HL-60/S4 (cell line): ENCODE measurements around the gene CCR9.

Experiments used
- in situ Hi-C: fragments of 300-500 bp; cut with MboI; formaldehyde crosslinking; loops from 2 replicates; pipeline ENCODE4 v1.14.3; 2022; ENCODE audit warnings: low sequenced_read_pairs

Gene CCR9

GRCh38 chr3:45931496-45931895 lies 45.2 kb downstream of the CCR9 start:
- in situ Hi-C loops, result loop anchor here (25.0 kb wide), 1 partner anchor 281 kb away; the partner anchor contains the start of gene CCR1

- in situ Hi-C loops, result loop anchor here (25.0 kb wide), 1 partner anchor 280 kb away; the partner anchor contains the start of gene CCR1
Measured at GRCh38 chr3:45932112-45932511, 45.8 kb downstream of the CCR9 start.

GRCh38 chr3:45933591-45933990 lies 47.2 kb downstream of the CCR9 start:
- in situ Hi-C loops, result loop anchor here (25.0 kb wide), 1 partner anchor 279 kb away; the partner anchor contains the start of gene CCR1

GRCh38 chr3:45936261-45936660 lies 49.9 kb downstream of the CCR9 start:
- in situ Hi-C loops, result loop anchor here (25.0 kb wide), 1 partner anchor 276 kb away; the partner anchor contains the start of gene CCR1

GRCh38 chr3:45937206-45938042 lies 51.1 kb downstream of the CCR9 start:
- in situ Hi-C loops, result loop anchor here (25.0 kb wide), 1 partner anchor 275 kb away; the partner anchor contains the start of gene CCR1

GRCh38 chr3:45938043-45938435 lies 51.7 kb downstream of the CCR9 start:
- in situ Hi-C loops, result loop anchor here (25.0 kb wide), 1 partner anchor 274 kb away; the partner anchor contains the start of gene CCR1

- in situ Hi-C loops, result loop anchor here (25.0 kb wide), 1 partner anchor 273 kb away; the partner anchor contains the start of gene CCR1
Measured at GRCh38 chr3:45938864-45939263, 52.5 kb downstream of the CCR9 start.

- in situ Hi-C loops, result loop anchor here (25.0 kb wide), 1 partner anchor 273 kb away; the partner anchor contains the start of gene CCR1
Measured at GRCh38 chr3:45939341-45939771, 53.0 kb downstream of the CCR9 start.

GRCh38 chr3:45940004-45940780 lies 53.8 kb downstream of the CCR9 start:
- in situ Hi-C loops, result loop anchor here (10.0 to 25.0 kb wide), 2 partner anchors 135 to 272 kb away; partner anchors contain the start of gene CCR1

- in situ Hi-C loops, result loop anchor here (10.0 to 25.0 kb wide), 2 partner anchors 134 to 271 kb away; partner anchors contain the start of gene CCR1
Measured at GRCh38 chr3:45940781-45941365, 54.5 kb downstream of the CCR9 start.

- in situ Hi-C loops, result loop anchor here (10.0 to 25.0 kb wide), 2 partner anchors 133 to 270 kb away; partner anchors contain the start of gene CCR1
Measured at GRCh38 chr3:45942051-45942825, 55.9 kb downstream of the CCR9 start.

GRCh38 chr3:45943207-45943846 lies 57.0 kb downstream of the CCR9 start, which contains the start of gene CXCR6:
Gene CXCR6, plus strand, starts transcription at chr3:45943464. Its CDS starts 3,018 bp downstream, at chr3:45946482.
- in situ Hi-C loops, result loop anchor here (10.0 to 25.0 kb wide), 2 partner anchors 131 to 269 kb away; partner anchors contain the start of gene CCR1

GRCh38 chr3:45944830-45945620 lies 58.7 kb downstream of the CCR9 start:
- in situ Hi-C loops, result loop anchor here (10.0 to 25.0 kb wide), 2 partner anchors 130 to 267 kb away; partner anchors contain the start of gene CCR1

- in situ Hi-C loops, result loop anchor here (10.0 to 25.0 kb wide), 2 partner anchors 128 to 266 kb away; partner anchors contain the start of gene CCR1
Measured at GRCh38 chr3:45946307-45946706, 60.0 kb downstream of the CCR9 start.

- in situ Hi-C loops, result loop anchor here (10.0 to 25.0 kb wide), 2 partner anchors 128 to 265 kb away; partner anchors contain the start of gene CCR1
Measured at GRCh38 chr3:45946875-45947274, 60.5 kb downstream of the CCR9 start.

- in situ Hi-C loops, result loop anchor here (10.0 to 25.0 kb wide), 2 partner anchors 127 to 265 kb away; partner anchors contain the start of gene CCR1
Measured at GRCh38 chr3:45947361-45947760, 61.0 kb downstream of the CCR9 start.

- in situ Hi-C loops, result loop anchor here (10.0 to 25.0 kb wide), 2 partner anchors 126 to 264 kb away; partner anchors contain the start of gene CCR1
Measured at GRCh38 chr3:45948311-45948781, 62.0 kb downstream of the CCR9 start.
